Measurements from ENCODE around the gene PDE11A. TPM values are rescaled to one million over a fixed set of nuclear protein-coding genes. Genes with fewer than 3 reads are reported as not detected.
A peak's percentile ranks its signal among the peaks of the same experiment; 100 is the strongest.

The PDE11A gene
- total and polyA plus RNA-seq, 2 of the 13 experiments (the other 11 are each of a cell fraction or from before 2014, with no cell fraction given) = 1.2 to 1.7 TPM

- TF ChIP-seq CSRNP2 (CRISPR knock-in tag; conservative IDR thresholded peaks at IDR 0.05; ENCODE audit: low read depth) = no peak
- TF ChIP-seq MLLT10 (CRISPR knock-in tag; IDR thresholded peaks at IDR 0.05) = no peak
- TF ChIP-seq YEATS4 (CRISPR knock-in tag; IDR thresholded peaks at IDR 0.05; ENCODE audit: borderline replicate concordance) = peak; percentile 52; the same call in 1 of the 2 replicates
- TF ChIP-seq GATA4 (IDR thresholded peaks at IDR 0.05; ENCODE audit: borderline replicate concordance, low read depth) = peak; percentile 80
- TF ChIP-seq ZNF674 (CRISPR knock-in tag; IDR thresholded peaks at IDR 0.05; ENCODE audit: low read depth) = no peak
- TF ChIP-seq ZNF546 (CRISPR knock-in tag; conservative IDR thresholded peaks at IDR 0.05) = no peak
- 0 out of 2 replicates have a peak, but pooled peaks have one; percentile 66 for TF ChIP-seq SMAD9 (CRISPR knock-in tag; IDR thresholded peaks at IDR 0.05)
- no peak for TF ChIP-seq MTA3 (CRISPR knock-in tag; IDR thresholded peaks at IDR 0.05)
- TF ChIP-seq SMARCE1 (IDR thresholded peaks at IDR 0.05; ENCODE audit: borderline replicate concordance) = no peak
- TF ChIP-seq ZBTB49 (CRISPR knock-in tag; IDR thresholded peaks at IDR 0.05; ENCODE audit: borderline replicate concordance) = no peak
- peak; percentile 56; the same call in 1 of the 2 replicates for TF ChIP-seq MTF2 (CRISPR knock-in tag; IDR thresholded peaks at IDR 0.05; ENCODE audit: borderline replicate concordance)
- no peak for TF ChIP-seq ZNF326 (CRISPR knock-in tag; IDR thresholded peaks at IDR 0.05; ENCODE audit: borderline replicate concordance)
- no peak for TF ChIP-seq ZNF496 (CRISPR knock-in tag; IDR thresholded peaks at IDR 0.05; ENCODE audit: insufficient replicate concordance)
- no peak for TF ChIP-seq HNRNPUL1 (IDR thresholded peaks at IDR 0.05; ENCODE audit: low read depth, low read length)
- peak; percentile 88 for TF ChIP-seq ZMYM4 (CRISPR knock-in tag; IDR thresholded peaks at IDR 0.05)
- 0 out of 2 replicates have a peak, but pooled peaks have one; percentile 77 for TF ChIP-seq CREBL2 (CRISPR knock-in tag; IDR thresholded peaks at IDR 0.05; ENCODE audit: borderline replicate concordance)
- peak; percentile 84 for TF ChIP-seq POLR2AphosphoS5 (IDR thresholded peaks at IDR 0.05; ENCODE audit: low read depth, low read length)
- TF ChIP-seq GMEB1 (CRISPR knock-in tag; IDR thresholded peaks at IDR 0.05; ENCODE audit: borderline replicate concordance) = peak; percentile 68
- peak; percentile 51; the same call in 1 of the 2 replicates for TF ChIP-seq THRA (CRISPR knock-in tag; IDR thresholded peaks at IDR 0.05; ENCODE audit: borderline replicate concordance)
Measured at GRCh38 chr2:178072383-178073301, at the start of gene PDE11A (continued).
